Activated CD8-positive, alpha-beta memory T cell treated with anti-CD3 and anti-CD28 coated beads for 1 hour (primary cell): Measurements from ENCODE around the gene UTP11.

ENCODE experiments used
- DNase-seq, 2 donors: peaks; one replicate each; pipeline ENCODE4 v3.0.0-alpha.2; 2020; ENCODE audit warnings: low read depth in 1 of 2; ENCODE audit errors: extremely low read depth in 1 of 2

UTP11 gene

DNA sequence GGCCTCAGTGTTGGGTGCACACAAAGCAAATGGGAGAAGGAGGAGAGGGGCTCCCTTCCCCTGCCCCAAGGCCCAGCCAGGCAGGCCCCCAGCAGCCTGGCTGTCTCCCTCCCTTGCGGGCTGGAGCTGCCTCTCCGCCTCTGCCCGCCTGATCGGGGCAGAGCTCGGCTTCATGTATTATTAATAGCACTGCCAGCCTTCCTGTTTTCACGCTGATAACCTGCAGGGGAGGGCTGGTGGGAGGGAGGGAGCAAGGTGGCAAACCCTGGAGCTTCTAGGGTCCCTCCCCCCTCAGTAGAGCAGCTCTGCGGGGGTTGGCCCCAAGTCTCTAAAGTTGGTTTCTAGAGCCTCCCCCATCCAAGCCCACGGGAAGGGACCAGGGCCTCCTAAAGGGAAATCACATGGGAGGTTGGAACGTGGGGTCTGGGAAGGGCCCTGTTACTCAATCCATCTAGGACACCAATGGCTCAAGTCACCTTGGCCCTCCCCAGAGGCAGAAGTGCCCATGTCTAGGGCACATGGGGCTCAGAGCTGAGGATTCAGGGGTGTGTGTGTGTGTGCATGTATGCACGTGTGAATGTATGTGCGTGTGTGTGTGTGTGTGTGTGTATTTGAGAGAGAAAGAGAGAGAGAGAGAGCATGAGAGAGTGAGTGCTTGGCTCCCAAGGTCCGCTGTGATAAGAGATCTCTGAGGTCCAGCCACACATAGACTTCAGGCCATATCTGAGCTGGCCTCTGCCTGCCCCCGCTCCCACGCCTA lies 55.9 kb downstream of the UTP11 start:
- DNase-seq = no peak

DNA sequence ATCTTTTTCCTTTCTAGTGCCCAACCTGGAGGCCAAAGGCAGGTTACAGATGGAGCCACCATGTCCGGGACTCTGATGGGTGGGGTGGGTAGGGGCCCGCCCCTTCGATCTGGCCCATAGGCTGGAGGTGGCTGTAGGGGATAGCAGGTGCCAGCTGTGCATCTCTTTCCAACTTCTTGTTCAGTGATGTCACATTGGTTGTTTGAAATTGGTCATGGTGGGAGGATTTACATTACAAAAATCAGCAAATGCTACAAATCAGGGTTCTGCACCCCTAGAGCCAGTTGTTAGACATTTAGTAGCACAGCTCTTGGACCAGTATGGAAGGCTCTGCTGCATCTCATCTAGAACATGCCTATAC lies 56.4 kb downstream of the UTP11 start:
- DNase-seq = no peak

- no peak for DNase-seq
Observed at GRCh38 chr1:38071312-38072256, 59.0 kb downstream of the UTP11 start.

DNA sequence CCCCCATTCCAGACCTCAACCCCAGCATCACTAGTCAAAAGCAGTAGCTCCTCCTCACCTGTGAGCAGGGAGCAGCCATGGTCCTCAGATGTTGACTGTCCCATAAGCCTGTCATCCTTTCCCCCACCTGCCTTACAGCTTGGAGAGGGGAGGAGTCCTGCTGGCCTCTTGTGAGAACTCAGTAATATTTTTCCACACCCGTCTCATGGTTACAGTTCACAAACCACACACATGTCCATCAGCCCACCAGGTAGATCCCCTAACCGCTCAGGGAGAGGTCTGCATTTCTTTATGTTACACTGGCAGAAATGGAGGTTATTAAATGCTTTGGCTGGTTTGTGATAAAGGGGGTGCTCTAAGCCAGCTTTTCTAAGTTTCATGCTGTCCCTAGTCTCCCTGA lies 60.3 kb downstream of the UTP11 start:
- no peak for DNase-seq

DNA sequence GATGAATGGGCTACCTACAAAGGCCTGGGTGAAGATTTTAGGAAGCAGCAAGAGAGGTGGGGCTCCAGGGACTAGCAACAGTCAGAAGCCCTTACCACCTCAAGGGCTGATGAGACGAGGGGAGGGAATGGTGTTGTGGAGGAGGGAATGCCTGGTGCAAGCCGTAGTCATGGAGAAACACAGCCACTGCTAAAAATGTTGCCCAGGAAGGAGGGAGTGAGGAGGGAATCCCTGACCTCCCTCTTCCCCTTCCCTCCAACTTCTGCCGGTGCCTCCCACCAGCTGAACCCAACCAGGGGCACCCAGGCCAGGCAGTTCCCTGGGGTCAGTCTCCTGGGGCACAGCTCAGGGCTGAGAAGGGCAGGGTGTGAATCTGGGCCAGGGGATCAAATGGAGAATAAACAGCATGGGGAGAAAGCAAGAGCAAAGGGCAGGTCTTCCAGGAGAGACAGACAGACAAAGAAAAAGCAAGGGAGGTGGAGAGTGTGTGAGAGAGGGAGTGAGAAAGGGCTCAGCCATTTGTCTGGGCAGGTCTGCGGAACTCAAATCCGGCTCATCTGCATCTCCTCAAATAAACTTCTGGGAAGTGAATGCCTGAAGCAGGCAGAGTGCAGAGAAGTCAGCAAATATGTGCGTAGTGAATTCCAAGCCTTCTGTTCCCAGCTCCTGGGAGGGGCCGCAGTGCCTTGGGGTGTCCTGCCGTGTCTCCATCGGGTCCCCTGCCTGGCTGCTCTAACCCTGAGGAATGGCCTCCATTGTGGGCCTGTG lies 61.2 kb downstream of the UTP11 start:
- no peak for DNase-seq

DNA sequence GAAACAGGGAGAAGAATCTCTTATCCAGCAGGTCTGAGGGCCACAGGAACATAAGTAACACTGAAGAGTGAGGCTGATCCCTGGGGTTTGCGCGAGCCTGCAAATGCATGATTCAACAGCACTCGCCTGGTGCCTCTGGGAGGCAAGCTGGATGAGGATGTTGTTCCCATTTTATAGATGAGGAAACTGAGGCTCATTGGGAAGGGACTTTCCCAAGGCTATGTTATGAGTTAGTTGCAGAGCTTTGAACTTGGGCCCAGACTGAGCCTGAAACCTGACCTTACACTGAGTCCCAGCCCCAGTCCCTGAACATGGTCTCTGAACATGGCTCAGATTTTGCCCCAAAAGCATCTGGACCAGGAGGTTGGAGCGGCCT lies 61.8 kb downstream of the UTP11 start:
- DNase-seq = no peak
